ENCODE data around the gene AGMAT.

AGMAT gene

GRCh38 chr1:15526021-15526489 is 58.8 kb downstream of the AGMAT start:
- peak overlapping the region; percentile 64 for H3K9ac ChIP-seq (ENCODE audit: low read depth, low read length)
- no peaks in the 10 kb centered on the region for H4K20me1 ChIP-seq (ENCODE audit: insufficient read depth, low read length)
- H3K4me2 ChIP-seq (ENCODE audit: insufficient read depth, low read length), result peak overlapping the region; percentile 94
- H3K4me3 ChIP-seq (ENCODE audit: low read depth in 1 of 2, low read length in 2 of 2), result peak overlapping the region; percentile 55 to 92; a peak in 3 of 4 replicates
- no peaks in the 10 kb centered on the region for H3K9me3 ChIP-seq (ENCODE audit: insufficient read depth, low read length, severe bottlenecking)
- peak overlapping the region; percentile 90 for H2AFZ ChIP-seq (ENCODE audit: low read depth, low read length)
- H3K79me2 ChIP-seq (ENCODE audit: insufficient read depth, low read length), result peaks cover 11% of the 10 kb centered on the region
- peak overlapping the region; percentile 45; the same call in 1 of the 2 replicates for H3K27ac ChIP-seq (ENCODE audit: low read length)
- DNase-seq (no peak), ATAC-seq (ENCODE audit: insufficient read depth, low read depth) (no peak)
- H3K27me3 ChIP-seq (ENCODE audit: insufficient read depth, low read length, poor library complexity), result no peaks in the 10 kb centered on the region
- TF ChIP-seq EZH2 (IDR thresholded peaks at IDR 0.05; ENCODE audit: borderline replicate concordance, low read depth, low read length, severe bottlenecking), result no peak
- TF ChIP-seq, protein P1, sequence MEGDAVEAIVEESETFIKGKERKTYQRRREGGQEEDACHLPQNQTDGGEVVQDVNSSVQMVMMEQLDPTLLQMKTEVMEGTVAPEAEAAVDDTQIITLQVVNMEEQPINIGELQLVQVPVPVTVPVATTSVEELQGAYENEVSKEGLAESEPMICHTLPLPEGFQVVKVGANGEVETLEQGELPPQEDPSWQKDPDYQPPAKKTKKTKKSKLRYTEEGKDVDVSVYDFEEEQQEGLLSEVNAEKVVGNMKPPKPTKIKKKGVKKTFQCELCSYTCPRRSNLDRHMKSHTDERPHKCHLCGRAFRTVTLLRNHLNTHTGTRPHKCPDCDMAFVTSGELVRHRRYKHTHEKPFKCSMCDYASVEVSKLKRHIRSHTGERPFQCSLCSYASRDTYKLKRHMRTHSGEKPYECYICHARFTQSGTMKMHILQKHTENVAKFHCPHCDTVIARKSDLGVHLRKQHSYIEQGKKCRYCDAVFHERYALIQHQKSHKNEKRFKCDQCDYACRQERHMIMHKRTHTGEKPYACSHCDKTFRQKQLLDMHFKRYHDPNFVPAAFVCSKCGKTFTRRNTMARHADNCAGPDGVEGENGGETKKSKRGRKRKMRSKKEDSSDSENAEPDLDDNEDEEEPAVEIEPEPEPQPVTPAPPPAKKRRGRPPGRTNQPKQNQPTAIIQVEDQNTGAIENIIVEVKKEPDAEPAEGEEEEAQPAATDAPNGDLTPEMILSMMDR (IDR thresholded peaks at IDR 0.05; ENCODE audit: borderline replicate concordance, extremely low read depth, low read length, poor library complexity, severe bottlenecking), result no peak
- H3K36me3 ChIP-seq (ENCODE audit: insufficient read depth, low read length), result no peaks in the 10 kb centered on the region; the same call in 1 of the 2 replicates
- peaks cover 43% of the 10 kb centered on the region for H3K4me1 ChIP-seq (ENCODE audit: insufficient read depth, low read length)

- Histone ChIP-seq H3K36me3 (ENCODE audit: insufficient read depth, low read length) (no peaks in the 10 kb centered on the region), H3K27ac (ENCODE audit: low read length) (peak overlapping the region; percentile 72), H3K9me3 (ENCODE audit: insufficient read depth, low read length, severe bottlenecking) (no peaks in the 10 kb centered on the region), H4K20me1 (ENCODE audit: insufficient read depth, low read length) (no peaks in the 10 kb centered on the region), H3K4me2 (ENCODE audit: insufficient read depth, low read length) (peak overlapping the region; percentile 94), H3K79me2 (ENCODE audit: insufficient read depth, low read length) (peaks cover 11% of the 10 kb centered on the region), H3K4me1 (ENCODE audit: insufficient read depth, low read length) (peaks cover 43% of the 10 kb centered on the region), H3K27me3 (ENCODE audit: insufficient read depth, low read length, poor library complexity) (no peaks in the 10 kb centered on the region), H3K9ac (ENCODE audit: low read depth, low read length) (peak overlapping the region; percentile 64), H3K4me3 (ENCODE audit: low read depth in 1 of 2, low read length in 2 of 2) (peak overlapping the region; percentile 55 to 92), H2AFZ (ENCODE audit: low read depth, low read length) (peak overlapping the region; percentile 90)
- DNase-seq (peak; percentile 15), ATAC-seq (ENCODE audit: insufficient read depth, low read depth) (peak; percentile 60)
- no peak for TF ChIP-seq EZH2 (IDR thresholded peaks at IDR 0.05; ENCODE audit: borderline replicate concordance, low read depth, low read length, severe bottlenecking)
- TF ChIP-seq, protein P1 (IDR thresholded peaks at IDR 0.05; ENCODE audit: borderline replicate concordance, extremely low read depth, low read length, poor library complexity, severe bottlenecking), result no peak
Measured at GRCh38 chr1:15525050-15526020, 59.5 kb downstream of the AGMAT start.

- H3K27ac ChIP-seq (ENCODE audit: low read length), result peak overlapping the region; percentile 94
- H3K4me3 ChIP-seq (ENCODE audit: low read depth in 1 of 2, low read length in 2 of 2), result peak overlapping the region; percentile 63 to 92; a peak in 3 of 4 replicates
- DNase-seq (peak; percentile 98), ATAC-seq (ENCODE audit: insufficient read depth, low read depth) (peak; percentile 51)
- H3K36me3 ChIP-seq (ENCODE audit: insufficient read depth, low read length), result no peaks in the 10 kb centered on the region
- TF ChIP-seq EZH2 (IDR thresholded peaks at IDR 0.05; ENCODE audit: borderline replicate concordance, low read depth, low read length, severe bottlenecking), result no peak
- TF ChIP-seq, protein P1 (IDR thresholded peaks at IDR 0.05; ENCODE audit: borderline replicate concordance, extremely low read depth, low read length, poor library complexity, severe bottlenecking), result no peak
- peaks cover 43% of the 10 kb centered on the region for H3K4me1 ChIP-seq (ENCODE audit: insufficient read depth, low read length)
- no peaks in the 10 kb centered on the region for H4K20me1 ChIP-seq (ENCODE audit: insufficient read depth, low read length)
- H3K4me2 ChIP-seq (ENCODE audit: insufficient read depth, low read length), result peak overlapping the region; percentile 94
- no peaks in the 10 kb centered on the region for H3K27me3 ChIP-seq (ENCODE audit: insufficient read depth, low read length, poor library complexity)
- no peaks in the 10 kb centered on the region for H3K9me3 ChIP-seq (ENCODE audit: insufficient read depth, low read length, severe bottlenecking)
- peak overlapping the region; percentile 60 for H3K9ac ChIP-seq (ENCODE audit: low read depth, low read length)
- peak overlapping the region; percentile 87 for H2AFZ ChIP-seq (ENCODE audit: low read depth, low read length)
- H3K79me2 ChIP-seq (ENCODE audit: insufficient read depth, low read length), result peaks cover 11% of the 10 kb centered on the region
Measured at GRCh38 chr1:15524283-15525049, 60.4 kb downstream of the AGMAT start.
